ENCODE measurements around the gene HORMAD2. TPM values are rescaled to one million over a fixed set of nuclear protein-coding genes. Genes with fewer than 3 reads are reported as not detected.

HORMAD2 gene
- polyA plus RNA-seq, 1 experiment = not detected

- ChIA-PET POLR2A (interaction anchor here (0.7 kb wide), 1 partner anchor 675 kb away, joined by 3 read pairs; no protein-coding TSS in a partner anchor), CTCF (interaction anchor here (0.9 to 1.0 kb wide), 2 partner anchors 104 to 116 kb away, joined by 3 read pairs; no protein-coding TSS in a partner anchor)
- Histone ChIP-seq H3K36me3 (ENCODE audit: control insufficient read depth, insufficient read depth, low read length) (no peaks in the 10 kb centered on the region), H3K4me3 (ENCODE audit: low read depth, low read length) (no peak overlapping the region), H3K27me3 (ENCODE audit: control insufficient read depth, insufficient read depth, low read length) (no peaks in the 10 kb centered on the region)
- peak; percentile 56 for DNase-seq (ENCODE audit: low read depth)
- TF ChIP-seq CTCF (IDR thresholded peaks at IDR 0.05; ENCODE audit: insufficient read depth, low read depth, low read length) = peak; percentile 29; the same call in 1 of the 2 replicates
Observed at GRCh38 chr22:30224161-30224857, 144.0 kb downstream of the HORMAD2 start.

GRCh38 chr22:30225220-30225927 lies 145.1 kb downstream of the HORMAD2 start:
- CTCF ChIA-PET = interaction anchor here (0.9 kb wide), 1 partner anchor 105 kb away, joined by 3 read pairs; no protein-coding TSS in a partner anchor
- Histone ChIP-seq H3K36me3 (ENCODE audit: control insufficient read depth, insufficient read depth, low read length) (no peaks in the 10 kb centered on the region), H3K27me3 (ENCODE audit: control insufficient read depth, insufficient read depth, low read length) (no peaks in the 10 kb centered on the region), H3K4me3 (ENCODE audit: low read depth, low read length) (no peak overlapping the region)
- DNase-seq (ENCODE audit: low read depth) = no peak
- POLR2A ChIA-PET = no interaction called here
- TF ChIP-seq CTCF (IDR thresholded peaks at IDR 0.05; ENCODE audit: insufficient read depth, low read depth, low read length) = no peak

GRCh38 chr22:30226192-30226832 lies 146.0 kb downstream of the HORMAD2 start:
- ChIA-PET POLR2A (no interaction called here), CTCF (interaction anchor here (1.0 to 1.3 kb wide), 2 partner anchors 9 to 118 kb away, joined by 3 read pairs; no protein-coding TSS in a partner anchor)
- no peak overlapping the region for H3K4me3 ChIP-seq (ENCODE audit: low read depth, low read length)
- no peaks in the 10 kb centered on the region for H3K36me3 ChIP-seq (ENCODE audit: control insufficient read depth, insufficient read depth, low read length)
- H3K27me3 ChIP-seq (ENCODE audit: control insufficient read depth, insufficient read depth, low read length) = no peaks in the 10 kb centered on the region; the same call in 1 of the 2 replicates
- TF ChIP-seq CTCF (IDR thresholded peaks at IDR 0.05; ENCODE audit: insufficient read depth, low read depth, low read length) = no peak
- no peak for DNase-seq (ENCODE audit: low read depth)

Other genes with a start within 250 kb of the HORMAD2 start
- gene ASCC2, start 242.2 kb upstream of the HORMAD2 start, polyA plus RNA-seq (2011; rRNA removed) = 48.5 and 62.6 TPM in 2 replicates
- 22.2 and 32.8 TPM in 2 replicates for gene MTMR3, start 197.3 kb upstream of the HORMAD2 start, polyA plus RNA-seq (2011; rRNA removed)
- 3.8 and 5.8 TPM in 2 replicates for gene LIF, start 166.3 kb downstream of the HORMAD2 start, polyA plus RNA-seq (2011; rRNA removed)
- gene OSM, start 186.4 kb downstream of the HORMAD2 start, polyA plus RNA-seq (2011; rRNA removed) = not detected in 2 replicates
- gene CASTOR1, start 209.0 kb downstream of the HORMAD2 start, polyA plus RNA-seq (2011; rRNA removed) = 7.7 and 16.4 TPM in 2 replicates
- 13.6 and 22.1 TPM in 2 replicates for gene TBC1D10A, start 246.5 kb downstream of the HORMAD2 start, polyA plus RNA-seq (2011; rRNA removed)